Stimulated activated CD8-positive, alpha-beta memory T cell treated with anti-CD3 and anti-CD28 coated beads, Interleukin-2, amount 100 ng/mL, for 48 hours (primary cell): ENCODE measurements around the gene TXNRD3.
"Not testable (repeated sequence)": the region's sequence is repeated elsewhere in the genome, so short reads cannot be mapped to it uniquely, and the experiment has no call there.

Source experiments
- DNase-seq, 2 donors: peaks; one replicate each; pipeline ENCODE4 v3.0.0-alpha.2; 2020; ENCODE audit warnings: low read depth in 2 of 2

TXNRD3 gene

DNA sequence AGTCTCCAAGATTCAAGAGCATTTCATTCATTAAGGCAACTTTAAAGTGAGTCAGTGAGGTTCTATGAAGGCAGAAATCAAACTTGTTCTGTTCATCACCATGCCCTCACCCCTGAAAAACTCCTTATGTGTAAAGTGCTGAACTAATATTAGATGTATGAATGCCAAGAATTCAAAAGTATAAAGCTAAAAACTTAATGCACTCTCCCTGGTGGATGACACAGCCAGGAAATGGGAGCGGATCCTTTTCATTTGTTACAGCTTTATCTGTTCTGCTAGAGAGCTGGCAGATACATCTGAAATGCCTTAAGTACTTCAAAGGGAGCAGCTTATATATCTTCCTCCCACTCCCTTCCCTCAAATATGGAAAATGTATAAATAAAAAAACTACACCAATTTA, 8.2 kb downstream of the TXNRD3 start:
- DNase-seq, result no peak

DNA sequence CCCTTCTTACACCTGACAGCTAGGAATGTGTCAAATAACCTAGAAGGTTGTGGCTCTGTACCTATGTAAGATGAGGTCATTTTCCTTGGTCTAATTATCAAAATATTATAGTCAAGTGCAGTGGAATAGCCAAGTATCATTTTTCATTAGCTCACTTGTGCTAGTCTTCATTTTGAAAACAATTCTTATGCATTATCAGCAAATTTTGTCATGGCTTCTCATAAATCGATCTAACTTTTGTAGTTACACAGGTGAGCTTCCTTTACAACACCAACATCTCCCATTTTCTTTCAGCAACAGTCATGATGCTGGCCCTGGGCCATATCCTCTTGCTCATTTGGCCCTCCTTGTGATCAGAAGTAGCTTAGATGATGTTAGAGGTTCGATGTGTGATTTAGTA, 10.3 kb downstream of the TXNRD3 start:
- no peak for DNase-seq

DNA sequence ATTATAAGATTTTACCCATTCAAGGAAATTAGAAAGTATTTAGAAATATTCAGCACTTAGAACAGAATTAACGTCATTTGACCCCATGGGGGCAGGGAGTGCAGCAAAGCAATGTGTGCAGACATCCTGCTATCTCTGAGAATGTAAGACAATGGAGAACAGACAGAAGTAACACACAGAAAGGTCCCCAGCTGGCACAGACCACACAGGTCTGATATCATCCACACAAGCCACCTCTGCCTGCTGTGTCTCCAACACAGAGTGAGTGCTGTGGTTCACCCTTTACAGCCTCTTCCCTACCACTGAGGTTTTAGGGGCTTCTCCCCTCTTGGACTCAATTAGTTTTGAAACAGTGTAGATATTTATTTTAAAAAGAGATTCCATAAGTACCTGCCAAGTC, 16.1 kb downstream of the TXNRD3 start:
- no peak for DNase-seq

DNA sequence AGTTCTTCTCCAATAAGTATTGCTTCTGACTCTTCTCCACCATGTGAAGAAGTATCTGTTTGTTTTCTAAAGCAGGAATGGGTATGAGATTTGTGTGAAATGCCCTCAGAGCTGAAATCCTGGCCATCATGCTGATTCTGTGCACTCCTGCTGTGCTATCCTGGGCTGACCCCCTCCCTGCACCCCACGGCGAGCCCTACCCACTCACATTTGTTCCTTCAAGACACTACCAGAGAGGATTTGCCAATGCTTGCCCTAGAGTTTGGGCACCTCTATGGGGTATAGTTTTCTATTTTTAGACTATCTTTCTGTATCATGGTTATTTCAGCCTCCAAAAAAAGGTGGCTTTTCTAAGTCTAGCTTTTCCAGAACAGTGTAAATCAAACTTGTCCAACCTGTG, 18.5 kb downstream of the TXNRD3 start:
- no peak for DNase-seq

DNA sequence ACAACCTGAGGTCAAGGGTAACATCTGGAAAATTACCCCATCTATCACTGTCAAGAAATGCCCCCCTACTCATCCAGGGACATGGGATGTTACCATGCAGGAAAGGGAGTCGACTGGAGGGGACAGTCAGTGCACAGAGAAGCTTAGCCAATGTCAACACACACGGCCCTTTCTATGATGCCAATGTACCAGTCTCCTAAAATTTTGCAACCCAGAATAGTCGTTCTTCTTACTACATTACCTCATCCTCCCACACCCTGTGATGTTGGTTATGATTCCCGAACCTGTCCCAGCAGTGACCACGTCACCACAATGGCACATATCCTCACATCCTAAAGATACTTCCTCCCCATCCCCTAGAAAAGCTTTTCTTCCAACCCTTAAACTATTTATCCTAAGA, 20.1 kb downstream of the TXNRD3 start:
- DNase-seq, result no peak

DNA sequence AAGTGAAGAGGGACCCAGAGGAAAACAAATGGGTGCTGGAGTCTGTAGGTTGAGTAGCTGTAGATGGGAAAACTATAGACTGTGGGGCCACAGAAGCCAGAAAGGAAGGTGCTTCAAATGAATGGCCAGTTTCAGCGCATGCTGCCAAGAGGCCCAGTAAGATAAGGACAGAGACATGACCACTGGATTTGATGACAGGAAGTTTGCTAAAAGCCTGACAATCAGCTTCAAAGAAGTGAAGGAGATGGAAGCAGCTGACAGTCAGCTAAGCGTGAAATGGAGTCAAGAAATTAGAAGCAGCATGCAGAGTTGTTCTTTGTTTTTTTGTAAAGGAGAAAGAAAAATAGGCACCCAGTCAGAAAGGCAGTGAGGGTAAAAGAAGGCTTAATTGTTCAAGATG, 24.9 kb downstream of the TXNRD3 start:
- DNase-seq, result no peak

DNA sequence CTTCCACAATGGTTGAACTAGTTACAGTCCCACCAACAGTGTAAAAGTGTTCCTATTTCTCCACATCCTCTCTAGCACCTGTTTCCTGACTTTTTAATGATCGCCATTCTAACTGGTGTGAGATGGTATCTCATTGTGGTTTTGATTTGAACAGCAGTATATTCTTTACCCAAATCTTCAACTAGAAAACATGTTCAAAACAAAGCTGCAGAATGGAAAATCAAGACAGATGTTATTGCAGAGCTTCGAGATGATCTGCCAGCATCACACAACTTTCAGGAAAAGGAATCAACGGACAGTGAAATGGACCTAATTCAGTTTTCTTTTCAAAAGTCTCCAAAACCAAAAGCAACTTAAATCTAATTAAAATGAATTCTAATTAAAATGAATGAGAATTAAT, 29.2 kb downstream of the TXNRD3 start:
- DNase-seq, result not testable (repeated sequence)

DNA sequence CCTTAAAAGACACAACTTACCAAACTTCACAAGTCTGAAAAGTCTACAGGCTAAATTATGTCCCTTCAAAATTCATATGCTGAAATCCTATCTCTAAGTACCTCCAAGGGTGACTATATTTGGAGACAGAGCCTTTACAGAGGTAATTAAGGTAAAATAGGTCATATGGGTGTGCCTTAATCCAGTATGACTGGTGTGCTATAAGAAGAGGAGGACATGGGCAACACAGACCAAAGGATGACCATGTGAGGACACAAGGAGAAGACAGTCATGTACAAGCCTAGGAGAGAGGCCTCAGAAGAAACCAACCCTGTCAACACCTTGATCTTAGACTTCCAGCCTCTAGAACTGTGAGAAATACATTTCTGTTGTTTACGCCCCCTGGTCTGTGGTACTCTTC, 32.2 kb downstream of the TXNRD3 start:
- no peak for DNase-seq

DNA sequence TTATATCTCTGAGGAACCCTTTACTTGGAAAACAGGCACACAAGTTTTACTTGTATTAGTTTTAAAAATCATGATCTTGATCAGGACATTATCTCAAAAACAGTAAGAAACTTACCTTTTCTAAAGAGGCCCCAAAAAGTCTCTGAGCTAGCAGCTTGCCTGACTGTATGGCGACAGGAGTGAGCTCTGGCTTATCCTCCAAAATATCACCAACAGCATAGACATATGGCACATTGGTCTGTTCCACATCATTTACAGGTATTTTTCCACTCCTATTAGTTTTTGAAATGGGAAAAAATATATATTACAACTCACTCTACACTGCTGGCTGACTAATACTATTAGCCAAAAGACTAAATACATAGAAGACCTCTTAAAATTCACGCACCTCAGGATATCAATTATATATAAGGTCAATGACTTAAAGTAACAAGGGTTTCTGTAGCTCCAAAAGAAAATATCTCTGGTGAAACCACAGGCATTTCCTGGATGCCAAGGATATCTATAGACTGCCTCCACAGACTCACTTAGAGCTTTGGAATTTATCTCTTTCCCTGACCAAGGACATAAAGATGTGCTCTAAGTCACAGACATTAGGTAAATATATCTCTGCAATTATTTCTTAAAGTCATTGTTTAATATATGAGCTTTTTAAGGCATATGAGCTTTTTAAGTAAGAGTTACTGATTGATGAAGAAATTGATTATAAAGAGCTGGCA, 33.1 kb downstream of the TXNRD3 start:
- DNase-seq, result no peak

DNA sequence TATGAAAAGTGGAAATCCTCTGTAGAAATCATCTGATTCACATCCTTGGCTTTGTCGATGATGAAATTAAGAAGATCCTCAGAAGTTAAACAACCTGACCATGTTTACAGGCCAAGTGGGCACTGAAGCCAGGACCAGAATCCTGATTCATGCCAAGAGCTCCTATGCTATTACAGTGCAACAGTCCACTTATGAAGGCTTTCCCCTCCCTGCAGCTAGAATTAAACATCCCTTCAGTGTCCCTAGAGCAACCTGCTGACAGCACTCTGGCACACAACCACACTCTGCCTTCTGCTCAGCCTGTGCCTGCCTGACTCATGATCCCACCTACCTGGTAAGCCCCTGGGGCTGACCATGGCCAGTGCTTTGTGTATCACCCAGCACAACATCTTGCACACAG, 33.8 kb downstream of the TXNRD3 start:
- DNase-seq, result no peak

DNA sequence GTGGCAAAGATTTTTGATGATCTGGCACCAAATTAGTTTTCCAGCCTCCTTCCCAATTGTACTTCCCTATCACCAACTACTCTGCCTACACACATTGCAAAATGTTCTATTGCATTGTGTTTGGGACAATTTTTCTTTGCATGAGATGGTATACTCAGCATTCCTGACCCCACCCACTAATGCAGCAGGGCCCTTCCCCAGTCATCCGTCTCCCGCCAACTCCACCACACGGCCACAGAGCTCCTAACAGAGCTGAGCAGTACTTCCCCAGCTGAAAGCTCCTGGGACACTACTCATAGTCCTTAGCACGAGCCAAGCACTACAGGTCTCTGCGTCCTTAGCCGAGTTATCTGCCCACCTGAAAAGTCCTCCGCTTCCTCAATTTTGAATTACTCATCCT, 34.2 kb downstream of the TXNRD3 start:
- no peak for DNase-seq

DNA sequence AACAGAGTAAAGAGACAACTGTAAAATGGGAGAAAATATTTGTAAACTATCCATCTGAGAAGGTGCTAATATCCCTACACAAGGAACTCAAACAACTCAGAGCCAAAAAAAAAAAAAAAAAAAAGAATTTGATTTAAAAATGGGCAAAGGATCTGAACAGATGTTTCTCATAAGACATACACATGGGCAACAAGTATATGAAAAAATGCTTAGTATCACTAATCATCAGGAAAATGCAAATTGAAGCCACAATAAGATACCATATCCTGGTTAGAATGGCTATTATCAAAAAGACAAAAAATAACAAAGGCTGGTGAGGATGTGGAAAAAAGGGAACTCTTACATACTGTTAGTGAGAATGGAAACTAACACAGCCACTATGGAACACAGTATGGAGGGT, 36.2 kb downstream of the TXNRD3 start:
- no peak for DNase-seq

DNA sequence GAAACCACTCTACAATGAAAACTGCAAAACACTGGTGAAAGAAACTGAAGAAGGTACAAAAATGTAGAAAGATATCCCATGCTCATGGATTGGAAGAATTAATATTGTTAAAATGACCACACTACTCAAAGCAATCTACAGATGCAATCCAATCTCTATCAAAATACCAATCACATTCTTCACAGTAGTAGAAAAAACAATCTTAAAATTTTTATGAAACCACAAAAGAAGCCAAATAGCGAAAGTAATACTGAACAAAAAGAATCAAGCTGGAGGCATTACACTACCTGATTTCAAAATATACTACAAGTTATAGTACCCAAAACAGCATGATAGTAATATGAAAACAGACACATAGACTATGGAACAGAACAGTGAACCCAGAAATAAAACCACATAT, 36.9 kb downstream of the TXNRD3 start:
- DNase-seq, result no peak

DNA sequence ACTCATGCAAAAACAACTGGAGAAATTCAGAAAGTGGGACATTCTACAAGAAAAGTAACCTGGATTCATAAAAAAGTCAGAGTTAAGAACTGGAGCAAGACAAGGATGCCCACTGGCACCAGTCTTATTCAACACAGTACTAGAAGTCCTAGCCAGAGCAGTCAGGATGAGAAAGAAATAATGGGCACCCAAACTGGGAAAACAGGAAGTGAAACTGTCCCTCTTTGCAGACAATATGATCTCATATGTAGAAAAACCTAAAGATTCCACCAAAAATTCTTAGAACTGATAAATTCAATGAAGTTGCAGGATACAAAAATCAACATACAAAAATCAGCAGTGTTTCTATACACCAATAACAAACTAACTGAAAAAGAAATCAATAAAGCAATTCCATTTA, 37.4 kb downstream of the TXNRD3 start:
- no peak for DNase-seq

DNA sequence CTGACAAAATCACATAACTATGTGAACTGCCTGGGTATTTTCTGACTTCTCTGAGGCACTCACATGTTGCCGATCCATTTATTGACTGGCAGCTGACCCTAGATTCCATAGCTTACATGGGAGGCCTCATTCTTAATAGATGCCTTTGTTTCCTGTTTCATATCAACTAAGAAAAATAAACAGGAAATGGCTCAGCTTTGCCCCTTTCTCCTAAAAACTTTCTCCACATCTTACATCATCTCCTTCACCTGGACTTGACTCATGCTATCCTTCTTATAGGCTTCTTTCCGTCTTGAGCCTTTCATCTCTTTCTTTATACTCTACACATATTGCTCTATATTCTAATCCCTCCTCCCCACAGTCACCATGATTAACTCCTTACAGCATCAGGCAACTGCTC, 38.0 kb downstream of the TXNRD3 start:
- DNase-seq, result no peak

DNA sequence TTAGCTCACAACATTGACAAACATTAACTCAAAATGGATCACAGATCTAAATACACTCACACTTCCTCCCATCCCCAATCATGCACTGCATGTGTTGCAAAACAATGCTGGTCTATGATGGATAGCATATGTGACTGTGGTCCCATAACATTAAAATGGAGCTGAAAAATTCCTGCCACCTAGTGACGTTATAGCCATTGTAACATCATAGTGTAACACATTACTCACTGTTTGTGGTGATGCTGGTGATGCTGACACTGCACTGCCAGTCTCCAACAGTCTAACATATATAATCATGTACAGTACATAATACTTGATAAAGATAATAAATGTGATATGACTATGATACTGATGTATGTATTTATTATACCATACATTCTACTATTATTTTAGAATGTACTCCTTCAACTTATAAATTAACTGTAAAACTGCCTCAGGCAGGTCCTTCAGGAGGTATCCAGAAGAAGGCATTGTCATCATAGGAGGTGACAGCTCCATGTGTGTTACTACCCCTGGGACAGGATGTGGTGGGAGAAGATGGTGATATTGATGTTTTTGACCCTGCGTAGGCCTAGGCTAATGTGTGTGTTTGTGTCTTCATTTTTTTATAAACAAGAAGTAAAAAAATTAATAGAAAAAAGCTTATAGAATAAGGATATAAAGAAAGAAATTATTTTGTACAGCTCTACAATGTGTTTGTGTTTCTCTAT, 41.3 kb downstream of the TXNRD3 start:
- DNase-seq, result no peak

DNA sequence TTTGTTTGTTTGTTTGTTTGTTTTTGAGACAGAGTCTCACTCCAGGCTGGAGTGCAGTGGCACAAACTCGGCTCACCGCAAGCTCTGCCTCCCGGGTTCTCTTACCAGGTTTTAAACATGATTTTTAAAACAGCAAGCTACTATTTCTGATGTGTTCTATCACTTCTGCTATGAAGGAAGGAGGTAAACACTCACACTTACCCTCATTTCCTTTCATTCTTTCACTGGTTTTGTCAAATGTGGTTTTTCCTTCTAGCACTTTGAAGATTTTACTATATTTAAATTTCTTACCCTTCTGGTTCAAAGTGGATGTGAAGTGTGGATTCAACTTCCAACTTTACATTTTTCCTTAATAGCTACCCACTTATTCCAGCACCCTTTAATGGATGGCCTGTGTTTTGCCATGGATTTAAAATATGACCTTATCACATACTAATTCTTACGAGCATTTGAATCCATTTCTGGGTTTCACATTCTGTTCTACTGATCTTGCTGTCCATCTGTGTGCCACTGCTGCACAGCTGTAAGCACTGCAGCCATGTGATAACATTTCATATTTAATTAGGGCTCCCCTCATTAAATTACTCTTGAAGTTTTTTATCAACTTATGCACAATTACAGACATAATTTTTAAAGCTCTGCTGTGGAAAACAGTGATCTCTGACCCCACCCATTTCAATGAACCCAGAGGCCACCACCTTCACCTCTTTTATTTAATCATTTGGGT, 42.3 kb downstream of the TXNRD3 start:
- DNase-seq, result no peak

DNA sequence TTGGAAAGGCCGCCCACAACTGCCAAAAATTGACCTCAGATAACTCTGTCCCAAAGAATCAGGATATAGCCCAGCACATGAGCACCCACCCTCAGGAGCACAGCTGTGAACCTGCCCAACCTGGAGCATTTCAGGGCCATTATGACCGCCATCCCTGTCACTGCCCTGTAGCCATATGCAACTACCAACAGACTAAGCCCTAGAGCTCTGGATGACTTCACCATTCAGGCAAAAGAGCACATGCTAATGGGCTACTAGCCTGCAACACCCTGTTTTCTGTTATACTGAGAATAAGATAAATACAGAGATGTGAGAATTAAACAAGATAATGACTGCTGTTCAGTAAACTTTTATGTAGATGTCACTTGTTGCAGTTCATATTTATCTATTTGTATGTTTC, 45.0 kb downstream of the TXNRD3 start:
- no peak for DNase-seq

DNA sequence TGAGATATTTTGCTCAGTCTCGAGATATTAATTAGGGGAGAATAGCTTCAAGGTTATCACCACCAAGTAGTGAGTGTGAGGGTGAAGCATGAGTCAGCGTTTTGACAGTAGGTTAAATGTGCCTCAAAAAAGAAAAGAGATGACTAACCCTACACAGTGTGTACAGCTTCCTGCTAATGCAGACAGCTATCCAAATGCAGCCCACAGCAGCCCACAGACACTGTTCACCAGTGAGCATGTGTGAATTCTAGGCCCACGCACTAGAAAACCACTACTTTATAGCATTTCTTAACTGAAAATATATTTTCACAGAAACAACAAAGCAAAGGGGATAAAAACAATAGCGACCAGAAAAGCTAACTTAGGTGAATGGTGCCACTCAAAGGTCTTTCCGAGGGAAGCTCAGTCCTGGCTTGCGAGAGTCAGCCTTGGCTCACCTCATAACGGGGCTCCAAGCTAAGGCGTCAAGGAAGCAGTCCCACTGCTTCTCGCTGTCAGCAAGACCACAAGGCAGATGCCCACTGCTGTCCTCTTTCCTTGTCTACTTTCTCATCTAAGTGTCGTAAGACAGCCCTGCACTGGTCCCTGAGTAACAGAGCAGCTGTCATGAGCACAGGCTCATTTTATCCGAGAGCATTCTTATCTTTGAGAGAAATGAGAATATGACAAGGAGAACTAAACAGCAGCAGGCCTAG, 47.6 kb downstream of the TXNRD3 start:
- DNase-seq, result no peak

DNA sequence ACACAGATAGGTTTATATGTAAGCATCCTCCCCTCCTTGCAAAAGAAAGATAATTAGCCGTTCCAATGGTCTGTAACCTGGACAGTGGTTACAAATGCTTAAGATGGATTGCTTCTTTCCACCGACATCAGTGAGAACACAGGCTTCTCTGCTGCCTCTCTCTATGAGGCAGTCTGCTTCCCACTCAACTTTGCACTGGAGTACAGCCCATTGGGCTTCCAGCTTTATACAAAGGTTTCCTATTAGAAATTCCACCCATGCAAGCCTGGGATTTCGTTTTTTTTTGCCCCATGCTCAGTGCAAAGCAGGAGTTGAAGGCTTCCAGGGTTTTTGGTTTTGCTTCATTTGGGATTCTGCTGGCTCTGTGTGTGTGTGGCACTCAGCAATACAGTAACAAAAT, 48.9 kb downstream of the TXNRD3 start:
- DNase-seq, result no peak

DNA sequence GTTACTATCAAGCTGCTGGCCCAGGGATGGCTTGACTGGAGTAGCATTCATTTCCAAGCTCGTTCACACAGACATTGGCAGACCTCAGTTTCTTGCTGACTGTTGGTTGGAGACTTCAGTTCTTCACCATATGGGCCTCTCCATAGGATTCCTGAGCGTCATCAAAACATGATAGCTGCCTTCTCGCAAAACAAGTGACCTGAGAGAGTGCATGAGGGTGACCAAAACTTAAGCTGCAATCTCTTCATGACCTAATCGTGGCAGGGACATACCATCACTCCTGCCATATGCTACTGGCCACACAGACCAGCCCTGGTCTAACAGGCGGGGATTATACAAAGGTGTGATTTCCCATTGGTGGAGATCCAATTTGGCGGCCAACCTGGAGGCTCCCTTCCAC, 50.2 kb downstream of the TXNRD3 start:
- DNase-seq, result no peak

DNA sequence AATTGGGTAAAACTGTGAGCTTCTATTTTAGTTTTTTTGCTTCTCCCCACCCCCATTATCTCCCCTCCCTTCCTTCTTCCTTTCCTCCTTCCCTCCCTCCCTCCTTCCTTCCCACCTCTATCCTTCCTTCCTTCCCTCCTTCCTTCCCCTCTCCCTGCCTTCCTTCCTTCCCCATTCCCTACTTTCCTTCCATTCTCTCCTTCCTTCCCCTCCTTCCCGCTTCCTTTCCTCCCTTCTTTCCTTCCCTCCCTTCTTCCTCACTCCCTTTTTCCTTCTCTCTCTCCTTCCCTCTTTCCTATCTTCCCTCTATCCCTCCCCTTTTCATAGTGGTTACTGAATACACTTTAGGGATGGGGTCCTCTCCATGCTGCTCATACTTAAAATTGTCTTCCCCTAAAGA, 55.8 kb downstream of the TXNRD3 start:
- DNase-seq, result no peak
